Measurements from ENCODE around the gene TAF3.

Gene TAF3

GRCh38 chr10:8032558-8032957 is 214.3 kb downstream of the TAF3 start:
- Mint-ChIP-seq H3K36me3 (ENCODE audit: insufficient read depth) (peaks cover 32% of the 10 kb centered on the region), H3K9me3 (no peaks in the 10 kb centered on the region), H3K27me3 (peaks cover 44 to 67% of the 10 kb centered on the region in 2 donors), H3K27ac (no peak overlapping the region), H3K4me3 (no peak overlapping the region), H3K4me1 (ENCODE audit: low read depth in 2 of 2) (peaks cover 6 to 9% of the 10 kb centered on the region in 2 donors)
- ATAC-seq (replicated peaks) (no peak), DNase-seq (no peak)

DNA sequence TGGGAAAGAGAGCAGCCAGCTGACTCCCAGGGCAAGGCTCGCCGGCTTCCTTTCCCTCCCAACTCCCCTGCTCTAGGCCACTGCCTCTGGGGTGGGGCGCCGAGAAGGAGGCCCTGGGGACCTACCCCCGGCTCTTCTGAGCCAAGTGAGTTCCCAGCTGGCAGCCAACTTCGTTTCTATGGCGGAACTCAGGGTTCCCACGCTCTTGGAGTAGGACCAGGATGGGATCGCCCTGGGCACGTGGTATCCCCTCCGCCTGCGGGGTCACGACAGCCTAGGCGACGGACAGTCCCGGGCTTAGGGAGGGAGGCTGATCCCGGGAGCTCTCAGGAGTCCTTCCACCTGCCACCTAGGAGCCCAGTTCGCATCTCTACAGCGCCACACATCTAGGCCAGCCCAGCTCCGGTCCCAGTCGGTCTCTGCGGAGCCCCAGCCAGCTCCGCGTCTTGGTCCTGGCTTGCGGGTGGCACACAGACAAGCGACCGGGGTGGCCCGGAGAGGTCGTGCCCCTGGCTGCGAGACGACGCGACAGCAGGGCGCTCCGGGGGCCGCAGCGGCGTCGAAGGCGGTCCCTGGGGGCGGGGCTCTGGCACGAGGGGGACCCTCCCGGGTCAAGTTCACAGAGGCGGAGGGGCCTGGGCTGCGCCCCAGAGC is 215.6 kb downstream of the TAF3 start:
- DNase-seq, result no peak
- H3K4me1 Mint-ChIP-seq (ENCODE audit: low read depth in 2 of 2), result peaks cover 11 to 15% of the 10 kb centered on the region in 2 donors
- ATAC-seq (replicated peaks), result peak; percentile 51
- H3K36me3 Mint-ChIP-seq (ENCODE audit: insufficient read depth), result peaks cover 46% of the 10 kb centered on the region
- H3K27me3 Mint-ChIP-seq, result peaks cover 58 to 80% of the 10 kb centered on the region in 2 donors
- H3K9me3 Mint-ChIP-seq, result no peaks in the 10 kb centered on the region
- H3K4me3 Mint-ChIP-seq, result peak overlapping the region; percentile 15 to 51
- peak overlapping the region in 1 of 2 donors; percentile 52 for H3K27ac Mint-ChIP-seq

- Mint-ChIP-seq H3K27ac (no peak overlapping the region), H3K4me3 (peak overlapping the region in 1 of 2 donors; percentile 51), H3K27me3 (peaks cover 64 to 86% of the 10 kb centered on the region in 2 donors), H3K4me1 (ENCODE audit: low read depth in 2 of 2) (peaks cover 14 to 19% of the 10 kb centered on the region in 2 donors), H3K9me3 (peaks cover 0 to 2% of the 10 kb centered on the region in 2 donors), H3K36me3 (ENCODE audit: insufficient read depth) (peaks cover 52% of the 10 kb centered on the region)
- DNase-seq (no peak), ATAC-seq (replicated peaks) (no peak)
Observed at GRCh38 chr10:8034466-8035005, 216.2 kb downstream of the TAF3 start.

- Mint-ChIP-seq H3K4me1 (ENCODE audit: low read depth in 2 of 2) (peaks cover 16 to 19% of the 10 kb centered on the region in 2 donors), H3K4me3 (peak overlapping the region; percentile 47 to 54), H3K36me3 (ENCODE audit: insufficient read depth) (peaks cover 53% of the 10 kb centered on the region), H3K9me3 (peaks cover 0 to 2% of the 10 kb centered on the region in 2 donors), H3K27me3 (peaks cover 70 to 92% of the 10 kb centered on the region in 2 donors), H3K27ac (peak overlapping the region in 1 of 2 donors; percentile 23)
- DNase-seq, result no peak
- ATAC-seq (replicated peaks), result peak; percentile 31
Observed at GRCh38 chr10:8035006-8035640, 216.8 kb downstream of the TAF3 start.

DNA sequence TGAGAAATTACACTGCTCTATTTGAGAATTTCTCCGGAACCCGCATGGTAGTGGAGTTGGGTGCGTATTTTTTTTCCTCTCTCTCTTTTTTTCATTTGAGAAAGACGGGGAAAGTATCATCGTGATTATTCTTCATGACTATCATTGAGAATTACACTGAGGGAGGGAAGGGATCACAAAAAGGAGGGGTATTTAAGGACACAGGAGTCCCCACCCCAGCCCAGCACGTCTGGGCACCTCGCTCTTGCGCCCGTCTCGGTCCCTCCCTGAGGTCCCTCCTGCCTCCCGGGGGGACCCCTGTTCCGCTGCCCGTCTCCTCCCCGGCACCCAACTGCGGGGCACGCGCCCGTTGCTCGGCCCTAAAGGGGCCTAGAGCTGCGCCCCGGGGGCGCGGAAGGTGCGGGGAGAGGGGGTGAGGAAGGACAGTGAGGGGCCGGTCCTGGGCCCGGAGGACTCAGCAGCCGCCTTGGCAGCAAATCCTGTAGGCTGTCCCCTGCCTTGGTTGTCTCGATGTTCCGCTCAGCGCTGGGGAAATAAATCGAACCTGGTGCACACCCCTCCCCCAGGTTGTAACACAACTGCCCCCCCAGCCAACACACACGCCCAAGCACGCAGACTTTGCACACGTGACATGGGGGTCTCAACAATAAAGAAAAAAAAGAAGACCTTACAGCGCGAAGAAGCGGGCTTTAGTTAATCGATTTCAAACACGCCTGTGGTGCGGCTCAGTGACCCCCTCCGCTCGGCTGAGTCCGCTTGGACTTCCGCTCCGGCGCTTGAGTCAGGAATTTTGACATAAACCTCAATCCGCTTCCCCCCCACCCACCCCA is 217.6 kb downstream of the TAF3 start:
- ATAC-seq (replicated peaks) (no peak), DNase-seq (no peak)
- Mint-ChIP-seq H3K36me3 (ENCODE audit: insufficient read depth) (peaks cover 60% of the 10 kb centered on the region), H3K9me3 (peaks cover 0 to 2% of the 10 kb centered on the region in 2 donors), H3K27ac (peak overlapping the region in 1 of 2 donors; percentile 23), H3K27me3 (peaks cover 77 to 95% of the 10 kb centered on the region in 2 donors), H3K4me3 (peak overlapping the region; percentile 47 to 54), H3K4me1 (ENCODE audit: low read depth in 2 of 2) (peaks cover 16 to 19% of the 10 kb centered on the region in 2 donors)

GRCh38 chr10:8036506-8037198 is 218.3 kb downstream of the TAF3 start:
- H3K27ac Mint-ChIP-seq, result peak overlapping the region; percentile 62 to 76

DNA sequence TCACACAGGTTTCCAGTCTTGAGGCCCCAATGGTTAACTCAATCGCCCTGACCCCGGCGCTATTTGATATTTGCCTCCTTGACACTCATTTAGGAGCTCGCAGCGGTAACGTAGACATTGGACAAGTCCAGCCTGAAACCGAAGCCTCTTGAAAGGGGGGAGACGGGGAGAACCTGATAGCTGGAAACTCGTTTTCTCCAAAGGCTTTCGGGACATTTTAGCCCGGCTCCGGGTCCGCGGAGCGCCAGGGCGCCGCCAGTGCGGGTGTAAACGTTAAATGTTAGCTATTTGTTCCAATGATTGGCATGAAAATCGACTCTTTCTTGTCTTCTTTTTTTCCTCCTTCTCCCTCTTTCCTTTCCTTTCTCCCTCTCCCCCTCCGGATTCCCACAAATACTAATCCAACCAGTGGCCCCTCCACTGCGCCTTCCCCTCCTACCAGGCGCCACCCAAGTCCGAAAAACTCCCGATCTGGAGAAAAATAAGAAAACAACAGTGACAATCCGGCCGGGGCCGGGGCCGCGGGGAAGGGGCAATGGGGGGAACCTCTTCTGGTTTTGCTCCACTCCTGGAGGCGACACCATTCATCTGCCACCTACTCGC is 219.0 kb downstream of the TAF3 start:
- DNase-seq (peak in 1 of 3 experiments; percentile 14), ATAC-seq (replicated peaks) (no peak)
- Mint-ChIP-seq H3K27me3 (peaks cover 81 to 95% of the 10 kb centered on the region in 2 donors), H3K9me3 (peaks cover 0 to 2% of the 10 kb centered on the region in 2 donors), H3K4me3 (peak overlapping the region; percentile 26 to 29), H3K36me3 (ENCODE audit: insufficient read depth) (peaks cover 69% of the 10 kb centered on the region), H3K4me1 (ENCODE audit: low read depth in 2 of 2) (peaks cover 18 to 25% of the 10 kb centered on the region in 2 donors), H3K27ac (peak overlapping the region; percentile 62 to 76)

More at GRCh38 chr10:8036506-8037198, 218.3 kb downstream of the TAF3 start:
- peak overlapping the region in 1 of 2 donors; percentile 29 for H3K4me3 Mint-ChIP-seq
- peaks cover 16 to 19% of the 10 kb centered on the region in 2 donors for H3K4me1 Mint-ChIP-seq (ENCODE audit: low read depth in 2 of 2)
- peaks cover 65% of the 10 kb centered on the region for H3K36me3 Mint-ChIP-seq (ENCODE audit: insufficient read depth)
- DNase-seq (no peak), ATAC-seq (replicated peaks) (no peak)
- H3K9me3 Mint-ChIP-seq, result peaks cover 0 to 2% of the 10 kb centered on the region in 2 donors
- peaks cover 81 to 95% of the 10 kb centered on the region in 2 donors for H3K27me3 Mint-ChIP-seq

DNA sequence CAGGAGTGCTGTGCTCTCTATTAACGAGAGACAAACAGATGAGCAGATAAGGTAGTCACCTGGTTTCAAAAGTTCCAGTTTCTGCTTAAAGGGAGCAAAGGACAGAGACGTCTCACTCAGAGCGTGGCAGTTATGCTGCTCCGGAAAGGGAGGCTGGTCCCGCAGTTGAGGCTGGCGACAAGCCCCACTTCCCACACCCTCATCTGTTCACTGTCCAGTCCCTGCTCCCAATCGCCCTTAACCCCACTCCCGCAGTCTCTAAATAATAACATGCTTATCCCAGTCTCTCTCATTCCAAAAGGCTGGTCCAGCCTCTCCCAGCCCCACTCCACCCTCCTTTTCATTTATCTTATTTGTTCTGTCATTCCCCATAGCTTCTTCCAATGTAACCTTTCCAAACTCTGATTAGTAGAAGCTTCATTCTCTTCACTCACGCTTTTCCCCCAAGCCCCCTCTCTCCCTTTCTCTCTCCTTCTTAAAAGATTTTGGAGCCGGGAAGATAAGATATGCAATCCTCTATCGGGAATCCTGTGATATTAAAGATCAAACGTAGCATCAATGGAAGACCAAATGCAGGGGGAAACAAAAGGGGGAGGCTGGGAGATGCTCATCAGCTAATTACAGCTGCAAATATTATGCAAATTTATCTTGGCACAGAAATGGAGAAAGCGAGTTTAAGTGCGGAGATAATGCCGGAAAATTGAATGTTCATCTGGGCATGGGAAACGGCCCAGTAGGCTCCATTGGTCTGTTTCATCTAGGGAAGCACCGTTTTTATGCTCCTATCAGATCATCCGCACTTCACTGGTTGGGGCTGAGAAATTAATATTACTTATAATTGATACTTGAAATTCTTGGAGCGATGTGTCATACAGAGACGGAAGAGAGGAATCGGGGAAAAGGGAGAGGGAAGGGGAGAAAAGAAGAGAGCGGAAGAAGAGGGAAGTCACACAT is 219.9 kb downstream of the TAF3 start:
- H3K27ac Mint-ChIP-seq, result peak overlapping the region; percentile 62 to 76
- H3K36me3 Mint-ChIP-seq (ENCODE audit: insufficient read depth), result peaks cover 73% of the 10 kb centered on the region
- DNase-seq (peak in 1 of 3 experiments; percentile 10), ATAC-seq (replicated peaks) (no peak)
- peak overlapping the region in 1 of 2 donors; percentile 4 for H3K4me3 Mint-ChIP-seq
- peaks cover 0 to 2% of the 10 kb centered on the region in 2 donors for H3K9me3 Mint-ChIP-seq
- H3K27me3 Mint-ChIP-seq, result peaks cover 81 to 95% of the 10 kb centered on the region in 2 donors
- H3K4me1 Mint-ChIP-seq (ENCODE audit: low read depth in 2 of 2), result peaks cover 24 to 33% of the 10 kb centered on the region in 2 donors

GRCh38 chr10:8039321-8039881 is 221.1 kb downstream of the TAF3 start:
- H3K36me3 Mint-ChIP-seq (ENCODE audit: insufficient read depth), result peaks cover 79% of the 10 kb centered on the region
- H3K27ac Mint-ChIP-seq, result peak overlapping the region in 1 of 2 donors; percentile 76
- no peak overlapping the region for H3K4me3 Mint-ChIP-seq
- DNase-seq, result no peak
- H3K4me1 Mint-ChIP-seq (ENCODE audit: low read depth in 2 of 2), result peaks cover 34 to 37% of the 10 kb centered on the region in 2 donors
- peaks cover 0 to 2% of the 10 kb centered on the region in 2 donors for H3K9me3 Mint-ChIP-seq
- peaks cover 85 to 95% of the 10 kb centered on the region in 2 donors for H3K27me3 Mint-ChIP-seq
- ATAC-seq (replicated peaks), result no peak

DNA sequence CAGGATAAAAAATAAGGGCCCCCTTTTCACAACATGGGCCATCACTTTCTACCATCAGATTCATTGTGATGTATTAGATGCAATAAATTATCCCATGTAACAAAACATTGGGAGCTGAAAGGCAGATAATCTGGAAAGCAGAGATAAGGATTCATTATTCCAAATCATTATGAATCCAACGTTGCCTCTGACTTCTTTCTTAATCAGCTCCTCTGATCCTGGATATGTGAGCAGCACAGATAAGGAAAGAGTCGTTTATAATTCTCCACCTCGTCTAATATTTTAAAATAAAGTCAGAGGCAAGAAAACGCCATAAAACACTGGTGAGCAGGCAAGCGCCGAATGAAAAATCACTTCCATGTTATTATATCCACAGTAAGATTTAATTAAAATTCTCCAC is 222.3 kb downstream of the TAF3 start:
- Mint-ChIP-seq H3K4me1 (ENCODE audit: low read depth in 2 of 2) (peaks cover 41 to 42% of the 10 kb centered on the region in 2 donors), H3K9me3 (peaks cover 0 to 2% of the 10 kb centered on the region in 2 donors), H3K27ac (no peak overlapping the region)

GRCh38 chr10:8041284-8041991 is 223.1 kb downstream of the TAF3 start:
- peaks cover 96 to 100% of the 10 kb centered on the region in 2 donors for H3K27me3 Mint-ChIP-seq
- ATAC-seq (replicated peaks) (no peak), DNase-seq (no peak)
- peaks cover 49 to 50% of the 10 kb centered on the region in 2 donors for H3K4me1 Mint-ChIP-seq (ENCODE audit: low read depth in 2 of 2)
- peaks cover 0 to 2% of the 10 kb centered on the region in 2 donors for H3K9me3 Mint-ChIP-seq
- H3K4me3 Mint-ChIP-seq, result no peak overlapping the region
- no peak overlapping the region for H3K27ac Mint-ChIP-seq
- H3K36me3 Mint-ChIP-seq (ENCODE audit: insufficient read depth), result peaks cover 74% of the 10 kb centered on the region

More for the DNA sequence above, 222.3 kb downstream of the TAF3 start:
- no peak for ATAC-seq (replicated peaks)
- H3K27me3 Mint-ChIP-seq, result peaks cover 88 to 100% of the 10 kb centered on the region in 2 donors
- no peak overlapping the region for H3K4me3 Mint-ChIP-seq
- no peak for DNase-seq
- H3K36me3 Mint-ChIP-seq (ENCODE audit: insufficient read depth), result peaks cover 76% of the 10 kb centered on the region

Data from effector memory CD8-positive, alpha-beta T cell (primary cell).